Measurements from ENCODE around the gene TMEM86A. TPM values are rescaled to one million over a fixed set of nuclear protein-coding genes. Genes with fewer than 3 reads are reported as not detected.

TMEM86A gene
- polyA plus RNA-seq, 1 of the 3 experiments (the other 2 are of a cell fraction): 1.2 TPM

DNA sequence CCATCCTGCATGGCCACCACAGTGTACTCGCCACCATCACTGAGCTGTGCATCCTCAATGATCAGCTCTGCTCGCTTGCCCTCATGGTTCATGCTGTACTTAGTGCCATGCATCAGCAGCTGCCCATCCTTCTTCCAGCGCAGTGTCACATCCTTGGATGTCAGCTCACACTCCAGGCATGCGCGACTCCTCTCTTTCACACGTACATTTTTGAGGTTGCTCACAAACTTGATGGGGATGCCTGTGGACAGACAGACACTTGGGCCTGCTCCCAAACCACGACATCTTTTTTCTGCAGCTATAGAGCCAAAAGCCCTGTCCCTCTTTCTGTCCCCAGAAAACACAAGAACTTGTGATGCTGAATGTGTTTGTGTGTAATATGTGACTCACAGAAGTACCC is 16.9 kb downstream of the TMEM86A start:
- no peak overlapping the region for H3K27ac ChIP-seq (ENCODE audit: low read depth in 2 of 2, low read length in 1 of 2)
- no peaks in the 10 kb centered on the region for H3F3A ChIP-seq (replicated peaks; ENCODE audit: insufficient read depth)
- H3K4me1 ChIP-seq (ENCODE audit: control insufficient read depth in 1 of 2, insufficient read depth in 2 of 2, low read depth in 1 of 2, low read length in 1 of 2): peaks cover 0 to 8% of the 10 kb centered on the region in 2 experiments; a peak in 1 of 4 replicates
- H3K9ac ChIP-seq: no peak overlapping the region
- no peaks in the 10 kb centered on the region for H4K20me1 ChIP-seq (ENCODE audit: insufficient read depth)
- CTCF ChIA-PET: interaction anchor here (1.4 kb wide), 1 partner anchor 16 kb away, joined by 5 read pairs; no protein-coding TSS in a partner anchor
- H3K79me2 ChIP-seq (ENCODE audit: insufficient read depth): no peaks in the 10 kb centered on the region
- WGBS (ENCODE audit: low lambda C conversion rate): 63% methylated on average over 7 of the region's 7 CpGs
- H3K9me3 ChIP-seq: no peaks in the 10 kb centered on the region
- H3K36me3 ChIP-seq (replicated peaks in 1 of 2; ENCODE audit: control insufficient read depth in 1 of 2, insufficient read depth in 2 of 2, low read length in 1 of 2): no peaks in the 10 kb centered on the region
- no peak overlapping the region for H3K4me3 ChIP-seq (ENCODE audit: low read depth in 2 of 2, low read length in 1 of 2)
- TF ChIP-seq, protein P1, sequence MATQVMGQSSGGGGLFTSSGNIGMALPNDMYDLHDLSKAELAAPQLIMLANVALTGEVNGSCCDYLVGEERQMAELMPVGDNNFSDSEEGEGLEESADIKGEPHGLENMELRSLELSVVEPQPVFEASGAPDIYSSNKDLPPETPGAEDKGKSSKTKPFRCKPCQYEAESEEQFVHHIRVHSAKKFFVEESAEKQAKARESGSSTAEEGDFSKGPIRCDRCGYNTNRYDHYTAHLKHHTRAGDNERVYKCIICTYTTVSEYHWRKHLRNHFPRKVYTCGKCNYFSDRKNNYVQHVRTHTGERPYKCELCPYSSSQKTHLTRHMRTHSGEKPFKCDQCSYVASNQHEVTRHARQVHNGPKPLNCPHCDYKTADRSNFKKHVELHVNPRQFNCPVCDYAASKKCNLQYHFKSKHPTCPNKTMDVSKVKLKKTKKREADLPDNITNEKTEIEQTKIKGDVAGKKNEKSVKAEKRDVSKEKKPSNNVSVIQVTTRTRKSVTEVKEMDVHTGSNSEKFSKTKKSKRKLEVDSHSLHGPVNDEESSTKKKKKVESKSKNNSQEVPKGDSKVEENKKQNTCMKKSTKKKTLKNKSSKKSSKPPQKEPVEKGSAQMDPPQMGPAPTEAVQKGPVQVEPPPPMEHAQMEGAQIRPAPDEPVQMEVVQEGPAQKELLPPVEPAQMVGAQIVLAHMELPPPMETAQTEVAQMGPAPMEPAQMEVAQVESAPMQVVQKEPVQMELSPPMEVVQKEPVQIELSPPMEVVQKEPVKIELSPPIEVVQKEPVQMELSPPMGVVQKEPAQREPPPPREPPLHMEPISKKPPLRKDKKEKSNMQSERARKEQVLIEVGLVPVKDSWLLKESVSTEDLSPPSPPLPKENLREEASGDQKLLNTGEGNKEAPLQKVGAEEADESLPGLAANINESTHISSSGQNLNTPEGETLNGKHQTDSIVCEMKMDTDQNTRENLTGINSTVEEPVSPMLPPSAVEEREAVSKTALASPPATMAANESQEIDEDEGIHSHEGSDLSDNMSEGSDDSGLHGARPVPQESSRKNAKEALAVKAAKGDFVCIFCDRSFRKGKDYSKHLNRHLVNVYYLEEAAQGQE (IDR thresholded peaks at IDR 0.05; ENCODE audit: low read depth, low read length): no peak
- TF ChIP-seq POLR2AphosphoS5 (IDR thresholded peaks at IDR 0.05; ENCODE audit: low read depth, low read length) (no peak), GABPA (IDR thresholded peaks at IDR 0.05; ENCODE audit: low read depth) (no peak), NRF1 (IDR thresholded peaks at IDR 0.05; ENCODE audit: low read depth, low read length) (no peak), ELF1 (IDR thresholded peaks at IDR 0.05) (no peak), CHD2 (IDR thresholded peaks at IDR 0.05; ENCODE audit: low read length, partially characterized antibody) (no peak), SIN3A (IDR thresholded peaks at IDR 0.05; ENCODE audit: borderline replicate concordance, low read depth, low read length) (no peak), TCF12 (IDR thresholded peaks at IDR 0.05) (no peak), FOSL2 (IDR thresholded peaks at IDR 0.05; ENCODE audit: borderline replicate concordance, low read depth) (no peak), RAD21 (IDR thresholded peaks at IDR 0.05; ENCODE audit: low read length) (no peak), NFIC (IDR thresholded peaks at IDR 0.05; ENCODE audit: borderline replicate concordance) (no peak), FOXM1 (IDR thresholded peaks at IDR 0.05; ENCODE audit: low read depth) (no peak), JUND (IDR thresholded peaks at IDR 0.05) (no peak), YY1 (IDR thresholded peaks at IDR 0.05; ENCODE audit: low read depth) (no peak), RCOR1 (IDR thresholded peaks at IDR 0.05; ENCODE audit: low read length) (no peak), GATA2 (CRISPR knock-in tag; IDR thresholded peaks at IDR 0.05) (no peak), SMC3 (IDR thresholded peaks at IDR 0.05; ENCODE audit: low read depth, low read length) (no peak)
- TF ChIP-seq, protein P2, sequence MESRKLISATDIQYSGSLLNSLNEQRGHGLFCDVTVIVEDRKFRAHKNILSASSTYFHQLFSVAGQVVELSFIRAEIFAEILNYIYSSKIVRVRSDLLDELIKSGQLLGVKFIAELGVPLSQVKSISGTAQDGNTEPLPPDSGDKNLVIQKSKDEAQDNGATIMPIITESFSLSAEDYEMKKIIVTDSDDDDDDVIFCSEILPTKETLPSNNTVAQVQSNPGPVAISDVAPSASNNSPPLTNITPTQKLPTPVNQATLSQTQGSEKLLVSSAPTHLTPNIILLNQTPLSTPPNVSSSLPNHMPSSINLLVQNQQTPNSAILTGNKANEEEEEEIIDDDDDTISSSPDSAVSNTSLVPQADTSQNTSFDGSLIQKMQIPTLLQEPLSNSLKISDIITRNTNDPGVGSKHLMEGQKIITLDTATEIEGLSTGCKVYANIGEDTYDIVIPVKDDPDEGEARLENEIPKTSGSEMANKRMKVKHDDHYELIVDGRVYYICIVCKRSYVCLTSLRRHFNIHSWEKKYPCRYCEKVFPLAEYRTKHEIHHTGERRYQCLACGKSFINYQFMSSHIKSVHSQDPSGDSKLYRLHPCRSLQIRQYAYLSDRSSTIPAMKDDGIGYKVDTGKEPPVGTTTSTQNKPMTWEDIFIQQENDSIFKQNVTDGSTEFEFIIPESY (IDR thresholded peaks at IDR 0.05; ENCODE audit: borderline replicate concordance, low read depth): no peak
- TF ChIP-seq, protein P3, sequence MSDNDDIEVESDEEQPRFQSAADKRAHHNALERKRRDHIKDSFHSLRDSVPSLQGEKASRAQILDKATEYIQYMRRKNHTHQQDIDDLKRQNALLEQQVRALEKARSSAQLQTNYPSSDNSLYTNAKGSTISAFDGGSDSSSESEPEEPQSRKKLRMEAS (IDR thresholded peaks at IDR 0.05; ENCODE audit: low read depth): no peak
- TF ChIP-seq, protein P4, sequence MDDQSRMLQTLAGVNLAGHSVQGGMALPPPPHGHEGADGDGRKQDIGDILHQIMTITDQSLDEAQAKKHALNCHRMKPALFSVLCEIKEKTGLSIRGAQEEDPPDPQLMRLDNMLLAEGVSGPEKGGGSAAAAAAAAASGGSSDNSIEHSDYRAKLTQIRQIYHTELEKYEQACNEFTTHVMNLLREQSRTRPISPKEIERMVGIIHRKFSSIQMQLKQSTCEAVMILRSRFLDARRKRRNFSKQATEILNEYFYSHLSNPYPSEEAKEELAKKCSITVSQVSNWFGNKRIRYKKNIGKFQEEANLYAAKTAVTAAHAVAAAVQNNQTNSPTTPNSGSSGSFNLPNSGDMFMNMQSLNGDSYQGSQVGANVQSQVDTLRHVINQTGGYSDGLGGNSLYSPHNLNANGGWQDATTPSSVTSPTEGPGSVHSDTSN (IDR thresholded peaks at IDR 0.05): no peak
- H3K9me2 ChIP-seq: no peaks in the 10 kb centered on the region
- POLR2A ChIA-PET: no interaction called here
- H3K4me2 ChIP-seq: no peak overlapping the region
- no peaks in the 10 kb centered on the region for H3K27me3 ChIP-seq (ENCODE audit: insufficient read depth)
- H2AFZ ChIP-seq (ENCODE audit: low read depth): no peak overlapping the region
- DNase-seq: no peak
